K562 (cell line): ENCODE results near the gene CS. TPM values are rescaled to one million over a fixed set of nuclear protein-coding genes. Genes with fewer than 3 reads are reported as not detected.
A peak's percentile ranks its signal among the peaks of the same experiment; 100 is the strongest.

ENCODE experiments used
- ATAC-seq: fragments of 200-7000 bp; cut with Tn5 transposase; 3 replicates; pipeline ENCODE4 v1.9.1; 2020; ENCODE audit warnings: moderate library complexity
- BruUV-seq: library from RNA; stranded (reverse); fragments of 400-500 nt; replicated peaks from 2 replicates; lab custom pipeline; 2021; lab: Mats Ljungman, UMichigan
- CTCF ChIA-PET: fragments of 300-600 bp; formaldehyde crosslinking; extraction: SDS; loops from one replicate; lab custom pipeline; 2021; ENCODE audit warnings: low intra/inter-chr PET ratio; lab: Yijun Ruan, JAX
- POLR2A ChIA-PET: fragments of 300-600, 350-650 bp; sonication (Branson Sonifier 250); formaldehyde crosslinking; extraction: SDS; loops from one replicate; lab custom pipeline; 2021; ENCODE audit warnings: antibody characterized with exemption, inconsistent platforms; lab: Yijun Ruan, JAX
- DNase-seq, 4 experiments: peaks; one replicate each; pipeline versions ENCODE4 v3.0.0 to v3.0.0-alpha.2; 2011 to 2018; ENCODE audit warnings: low spot score in 3 of 4, mixed read lengths in 3 of 4; ENCODE audit errors: extremely low read depth in 1 of 4
- FAIRE-seq: peaks from 2 replicates; lab custom pipeline; 2011; peaks lifted over from hg19 to GRCh38; lab: Jason Lieb, UNC
- H2AFZ ChIP-seq: 2 replicates; pipeline ENCODE4 v1.6.0; 2011; ENCODE audit warnings: low read depth, low read length, control low read depth, inconsistent platforms
- H3K27ac ChIP-seq: fragments of 200-600 bp; 3 replicates; pipeline ENCODE4 v1.8.0; 2011; ENCODE audit warnings: low read depth, mild to moderate bottlenecking, control low read depth, inconsistent platforms, low read length, moderate library complexity, mixed read lengths; ENCODE audit errors: extremely low read depth
- H3K27me3 ChIP-seq, 2 experiments: fragments of 300-600 bp in 1 of 2; 2 replicates in 1 of 2; 3 replicates in 1 of 2; pipeline versions ENCODE4 v1.6.0 to v1.8.0; 2011; ENCODE audit warnings: inconsistent platforms in 2 of 2, low read length in 2 of 2, mild to moderate bottlenecking in 1 of 2, mixed read lengths in 1 of 2, moderate library complexity in 1 of 2; ENCODE audit not compliant: control insufficient read depth in 2 of 2, insufficient read depth in 2 of 2
- H3K36me3 ChIP-seq: fragments of 300-600 bp; 3 replicates; pipeline ENCODE4 v1.8.0; 2011; ENCODE audit warnings: mild to moderate bottlenecking, low read length, inconsistent platforms; ENCODE audit not compliant: control insufficient read depth, insufficient read depth
- H3K4me1 ChIP-seq, 2 experiments: fragments of 200-600 bp in 1 of 2; replicated peaks in 1 of 2; 2 replicates in 1 of 2; 3 replicates in 1 of 2; pipeline versions ENCODE4 v1.5.1 to v1.8.0; 2011; ENCODE audit warnings: inconsistent platforms in 2 of 2, low read length in 2 of 2, mild to moderate bottlenecking in 1 of 2, mixed read lengths in 1 of 2, moderate library complexity in 1 of 2; ENCODE audit not compliant: control insufficient read depth in 2 of 2, insufficient read depth in 2 of 2
- H3K4me2 ChIP-seq: 2 replicates; pipeline ENCODE4 v1.6.1; 2011; ENCODE audit warnings: low read length, control low read depth, inconsistent platforms, mixed read lengths; ENCODE audit not compliant: insufficient read depth
- H3K4me3 ChIP-seq: fragments of 200-600 bp; sonication (generic), shearing (Covaris generic); 2 replicates; pipeline ENCODE4 v1.5.1; 2016; ENCODE audit warnings: control low read depth, inconsistent platforms
- H3K79me2 ChIP-seq: fragments of 200-600 bp; 3 replicates; pipeline ENCODE4 v1.8.0; 2011; ENCODE audit warnings: low read length, inconsistent platforms; ENCODE audit not compliant: control insufficient read depth, insufficient read depth
- H3K9ac ChIP-seq, 2 experiments: 2 replicates each; pipeline versions ENCODE4 v1.6.0 to v1.6.1; 2011; ENCODE audit warnings: low read depth in 2 of 2, low read length in 2 of 2, control low read depth in 1 of 2, inconsistent platforms in 1 of 2, mild to moderate bottlenecking in 1 of 2, mixed read lengths in 1 of 2; ENCODE audit not compliant: insufficient read depth in 1 of 2
- H3K9me1 ChIP-seq: one replicate; pipeline ENCODE4 v1.6.0; 2011; ENCODE audit warnings: inconsistent platforms, mild to moderate bottlenecking, low read length, moderate library complexity; ENCODE audit not compliant: control insufficient read depth, insufficient read depth
- H3K9me3 ChIP-seq: replicated peaks from 2 replicates; pipeline ENCODE4 v1.5.1; 2011; ENCODE audit warnings: low read depth, low read length, inconsistent platforms; ENCODE audit not compliant: control insufficient read depth, insufficient read depth
- H4K20me1 ChIP-seq: replicated peaks from 2 replicates; pipeline ENCODE4 v1.6.1; 2011; ENCODE audit warnings: low read length, inconsistent platforms, mixed read lengths; ENCODE audit not compliant: control insufficient read depth, insufficient read depth
- ELF2 ChIP-seq: fragments of 250-450 bp; sonication (Bioruptor Pico); IDR thresholded peaks from 2 replicates; pipeline ENCODE4 v1.5.0; 2021; ENCODE audit warnings: mild to moderate bottlenecking
- L3MBTL2 ChIP-seq: fragments of 450-650 bp; IDR thresholded peaks from 2 replicates; pipeline ENCODE4 v1.6.1; 2016; ENCODE audit warnings: mild to moderate bottlenecking, moderate library complexity
- MTA2 ChIP-seq: fragments of 450-650 bp; IDR thresholded peaks from 2 replicates; pipeline ENCODE4 v1.6.1; 2016; ENCODE audit warnings: low read depth
- NR2C2 ChIP-seq, 2 experiments: fragments of 200-800 bp in 1 of 2; sonication (Bioruptor generic) in 1 of 2; sonication (generic) in 1 of 2; formaldehyde crosslinking in 1 of 2; IDR thresholded peaks; 2 replicates each; pipeline versions ENCODE4 v1.6.1 to v1.8.0; 2016 to 2022; ENCODE audit warnings: mild to moderate bottlenecking in 1 of 2, missing compliant biosample characterization in 1 of 2, missing genetic modification characterization in 1 of 2, missing genetic modification reagents in 1 of 2
- PHF8 ChIP-seq: fragments of 200-600 bp; sonication (generic); IDR thresholded peaks from 2 replicates; pipeline ENCODE4 v1.6.1; 2012; ENCODE audit warnings: mixed run types, mild to moderate bottlenecking, inconsistent platforms, low read length, moderate library complexity, borderline replicate concordance
- SAP30 ChIP-seq: fragments of 200-600 bp; sonication (generic); IDR thresholded peaks from 2 replicates; pipeline ENCODE4 v1.6.1; 2012; ENCODE audit warnings: borderline replicate concordance, low read depth, mild to moderate bottlenecking, moderate library complexity, low read length, control low read depth, inconsistent platforms; ENCODE audit not compliant: insufficient read depth, poor library complexity, severe bottlenecking
- SIN3B ChIP-seq: fragments of 450-650 bp; IDR thresholded peaks from 2 replicates; pipeline ENCODE4 v1.6.1; 2017; ENCODE audit warnings: low read depth, mild to moderate bottlenecking, moderate library complexity
- ZNF263 ChIP-seq: sonication (generic); formaldehyde crosslinking; IDR thresholded peaks from 2 replicates; pipeline ENCODE4 v1.8.0; 2022; ENCODE audit warnings: mild to moderate bottlenecking, missing genetic modification reagents, borderline replicate concordance
- WGBS: fragments of 100-300 bp; shearing (Covaris generic); methylation state at CpG from one replicate; pipeline ENCODE4 v1.1.6; 2016; ENCODE audit warnings: low coverage, mixed read lengths; ENCODE audit not compliant: insufficient coverage; ENCODE audit errors: missing lambda C conversion rate; 5-methylcytosine and 5-hydroxymethylcytosine counted together
- in situ Hi-C: fragments of 300-500 bp; cut with MboI; formaldehyde crosslinking; loops from 4 replicates; pipeline ENCODE4 v1.15.0; 2018; ENCODE audit warnings: inconsistent platforms, mixed read lengths
- intact Hi-C: fragments of 100-400 bp; cut with micrococcal nuclease; formaldehyde crosslinking; loops from 2 replicates; pipeline ENCODE4 v1.14.2; 2022
- polyA plus RNA-seq, 8 experiments: library from polyadenylated mRNA; depleted of rRNA in 4 of 8; stranded (reverse) in 5 of 8; unstranded in 3 of 8; fragments of >200 nt; fragmentation: Nextera tagmentation in 2 of 8; fragmentation: Illumina TruSeq in 1 of 8; extraction: Ambion mirVana in 2 of 8; extraction: Trizol in 1 of 8; gene quantifications; 2 replicates each; pipeline versions ENCODE4 v1.2.1 to v1.2.3, GENCODE V29; 2011 to 2014; ENCODE audit warnings: inconsistent platforms in 1 of 8, missing spikeins in 1 of 8
- total RNA-seq, 7 experiments: library from RNA; depleted of rRNA in 6 of 7; stranded (reverse); fragments of >200 nt in 6 of 7; fragmentation: Illumina TruSeq in 2 of 7; extraction: Trizol in 2 of 7; gene quantifications; 2 replicates each; pipeline versions ENCODE4 v1.2.1 to v1.2.3, GENCODE V29; 2011 to 2021; ENCODE audit warnings: low replicate concordance in 1 of 7
- TF ChIP-seq, protein P1 (sequence below): fragments of 450-650 bp; conservative IDR thresholded peaks from 2 replicates; pipeline ENCODE4 v1.6.1; 2016; ENCODE audit warnings: missing genetic modification characterization, low read depth, mild to moderate bottlenecking, control low read depth, missing compliant biosample characterization
- TF ChIP-seq, protein P2 (sequence below): sonication (generic); formaldehyde crosslinking; IDR thresholded peaks from 2 replicates; pipeline ENCODE4 v1.8.0; 2023; ENCODE audit warnings: mild to moderate bottlenecking, missing genetic modification reagents
- TF ChIP-seq, protein P3 (sequence below), 2 experiments: fragments of 250-450 bp in 1 of 2; fragments of 450-650 bp in 1 of 2; sonication (Bioruptor Pico) in 1 of 2; IDR thresholded peaks; 2 replicates each; pipeline versions ENCODE4 v1.6.1 to v1.8.0; 2016 to 2021; ENCODE audit warnings: mild to moderate bottlenecking in 2 of 2, moderate library complexity in 2 of 2, missing compliant biosample characterization in 1 of 2, missing genetic modification characterization in 1 of 2

CS gene
- total and polyA plus RNA-seq, 9 of the 15 experiments (the other 6 are each of a cell fraction or from before 2014, with no cell fraction given): 99.9 to 390 (median 149) TPM

DNA sequence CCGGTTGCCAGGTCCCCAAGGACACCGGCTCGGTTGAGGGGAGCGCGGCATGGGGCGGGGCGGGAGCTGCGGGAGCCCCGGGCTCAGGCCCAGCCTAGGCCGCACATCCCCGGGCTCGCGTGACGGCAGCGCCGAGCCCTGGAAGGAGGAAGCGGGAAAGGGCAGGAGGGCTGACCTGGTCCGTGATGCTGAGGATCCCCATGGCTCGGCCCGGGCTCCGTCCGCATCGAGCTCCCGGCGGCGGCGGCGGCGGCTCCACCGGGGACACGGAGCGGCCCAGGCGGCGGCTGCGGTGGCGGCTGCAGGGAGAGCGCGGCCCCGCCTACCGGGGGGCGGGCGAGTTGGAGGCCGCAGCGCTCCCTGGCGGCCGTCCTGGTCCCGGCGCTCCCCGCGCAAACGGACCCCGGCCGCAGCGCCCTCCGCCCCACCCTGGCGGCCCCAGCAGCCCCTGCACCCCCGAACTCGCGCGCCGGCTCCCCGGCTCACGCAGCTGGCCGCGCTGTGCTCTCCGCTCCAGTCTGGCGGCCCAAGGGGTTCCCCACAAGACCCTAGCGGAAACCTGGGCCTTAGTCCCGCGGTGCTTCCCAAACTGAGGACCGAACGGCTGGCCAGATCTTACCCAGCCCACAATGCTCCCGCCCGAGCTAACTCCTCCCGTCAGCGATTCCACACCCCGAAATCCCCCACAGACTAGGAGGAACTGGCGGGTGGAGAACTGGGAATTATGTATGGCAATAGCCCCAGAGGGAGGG, 41.9 kb downstream of the CS start, which contains the start of gene ANKRD52:
ANKRD52 (minus strand) TSS at position 317 of the 752 bp plus-strand sequence; CDS start at position 202, 115 bp downstream.
- WGBS: under 1% methylated on average over 68 of the region's 78 CpGs
- Histone ChIP-seq H3K27me3 (no peaks in the 10 kb centered on the region), H3K36me3 (peaks cover 39% of the 10 kb centered on the region; the same call in 2 of the 3 replicates), H3K79me2 (peaks cover 24% of the 10 kb centered on the region), H2AFZ (peak within 1 kb of the TSS; percentile 98), H3K9me1 (no peaks in the 10 kb centered on the region), H3K4me1 (peaks cover 12 to 20% of the 10 kb centered on the region in 2 experiments; a peak in 4 of 5 replicates), H3K9ac (peak within 1 kb of the TSS; percentile 85 to 95), H3K4me2 (peak within 1 kb of the TSS; percentile 97), H3K9me3 (no peaks in the 10 kb centered on the region), H4K20me1 (peaks cover 6% of the 10 kb centered on the region), H3K4me3 (peak within 1 kb of the TSS; percentile 91), H3K27ac (peak within 1 kb of the TSS; percentile 84)
- POLR2A ChIA-PET: interaction anchor here (0.6 to 2.1 kb wide), 12 partner anchors 8 to 222 kb away, joined by 3 to 7 read pairs (median 4); partner anchors contain the start of gene COQ10A
- CTCF ChIA-PET: interaction anchor here (1.1 to 2.4 kb wide), 4 partner anchors 35 to 139 kb away, joined by 3 to 11 read pairs (median 7); partner anchors contain the start of gene SMARCC2
- DNase-seq (peak; percentile 87 to 94 (median 94)), ATAC-seq (peak; percentile 97), FAIRE-seq (peak; percentile 70)
- in situ Hi-C loops (loop anchor here (5.0 kb wide), 1 partner anchor 66 kb away; no protein-coding TSS in a partner anchor), intact Hi-C loops (loop anchor here (2.0 kb wide), 2 partner anchors 33 to 139 kb away; partner anchors contain the start of genes NABP2 and ZC3H10)
- BruUV-seq: no TSS peak
- TF ChIP-seq PHF8 (peak; percentile 96), MTA2 (no peak), NR2C2 (CRISPR knock-in tag; IDR thresholded peaks at IDR 0.05) (peak; percentile 17; the same call in 1 of the 2 replicates), NR2C2 (tag; IDR thresholded peaks at IDR 0.05) (no peak), SAP30 (peak; percentile 72), L3MBTL2 (peak; percentile 46; the same call in 1 of the 2 replicates), ZNF263 (CRISPR knock-in tag) (peak; percentile 19; the same call in 1 of the 2 replicates), SIN3B (peak; percentile 67; the same call in 1 of the 2 replicates), ELF2 (CRISPR knock-in tag) (no peak)
- TF ChIP-seq, protein P1, sequence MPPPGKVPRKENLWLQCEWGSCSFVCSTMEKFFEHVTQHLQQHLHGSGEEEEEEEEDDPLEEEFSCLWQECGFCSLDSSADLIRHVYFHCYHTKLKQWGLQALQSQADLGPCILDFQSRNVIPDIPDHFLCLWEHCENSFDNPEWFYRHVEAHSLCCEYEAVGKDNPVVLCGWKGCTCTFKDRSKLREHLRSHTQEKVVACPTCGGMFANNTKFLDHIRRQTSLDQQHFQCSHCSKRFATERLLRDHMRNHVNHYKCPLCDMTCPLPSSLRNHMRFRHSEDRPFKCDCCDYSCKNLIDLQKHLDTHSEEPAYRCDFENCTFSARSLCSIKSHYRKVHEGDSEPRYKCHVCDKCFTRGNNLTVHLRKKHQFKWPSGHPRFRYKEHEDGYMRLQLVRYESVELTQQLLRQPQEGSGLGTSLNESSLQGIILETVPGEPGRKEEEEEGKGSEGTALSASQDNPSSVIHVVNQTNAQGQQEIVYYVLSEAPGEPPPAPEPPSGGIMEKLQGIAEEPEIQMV (tag): no peak
- TF ChIP-seq, protein P2, sequence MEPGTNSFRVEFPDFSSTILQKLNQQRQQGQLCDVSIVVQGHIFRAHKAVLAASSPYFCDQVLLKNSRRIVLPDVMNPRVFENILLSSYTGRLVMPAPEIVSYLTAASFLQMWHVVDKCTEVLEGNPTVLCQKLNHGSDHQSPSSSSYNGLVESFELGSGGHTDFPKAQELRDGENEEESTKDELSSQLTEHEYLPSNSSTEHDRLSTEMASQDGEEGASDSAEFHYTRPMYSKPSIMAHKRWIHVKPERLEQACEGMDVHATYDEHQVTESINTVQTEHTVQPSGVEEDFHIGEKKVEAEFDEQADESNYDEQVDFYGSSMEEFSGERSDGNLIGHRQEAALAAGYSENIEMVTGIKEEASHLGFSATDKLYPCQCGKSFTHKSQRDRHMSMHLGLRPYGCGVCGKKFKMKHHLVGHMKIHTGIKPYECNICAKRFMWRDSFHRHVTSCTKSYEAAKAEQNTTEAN (CRISPR knock-in tag): no peak
- TF ChIP-seq, protein P3, sequence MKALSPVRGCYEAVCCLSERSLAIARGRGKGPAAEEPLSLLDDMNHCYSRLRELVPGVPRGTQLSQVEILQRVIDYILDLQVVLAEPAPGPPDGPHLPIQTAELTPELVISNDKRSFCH (CRISPR knock-in tag; IDR thresholded peaks at IDR 0.05): no peak
- TF ChIP-seq, protein P3 (tag; IDR thresholded peaks at IDR 0.05): no peak
